ENCODE measurements around the gene GGT1.
"Not testable (repeated sequence)": the region's sequence is repeated elsewhere in the genome, so short reads cannot be mapped to it uniquely, and the experiment has no call there.

Gene GGT1

GRCh38 chr22:24642307-24642706 is 39.3 kb downstream of the GGT1 start:
- not testable (repeated sequence) for ATAC-seq

GRCh38 chr22:24644409-24644808 is 41.4 kb downstream of the GGT1 start:
- not testable (repeated sequence) for ATAC-seq

- not testable (repeated sequence) for ATAC-seq
Observed at GRCh38 chr22:24645408-24646399, 42.7 kb downstream of the GGT1 start.

GRCh38 chr22:24646756-24647155 is 43.8 kb downstream of the GGT1 start:
- ATAC-seq = not testable (repeated sequence)

GRCh38 chr22:24649371-24649770 is 46.4 kb downstream of the GGT1 start:
- not testable (repeated sequence) for ATAC-seq

GRCh38 chr22:24650884-24651283 is 47.9 kb downstream of the GGT1 start:
- ATAC-seq = not testable (repeated sequence)

- ATAC-seq = not testable (repeated sequence)
Observed at GRCh38 chr22:24665395-24665794, 62.4 kb downstream of the GGT1 start.

- ATAC-seq = not testable (repeated sequence)
Observed at GRCh38 chr22:24667904-24668303, 64.9 kb downstream of the GGT1 start.

- not testable (repeated sequence) for ATAC-seq
Observed at GRCh38 chr22:24672532-24672931, 69.5 kb downstream of the GGT1 start.

Data from activated CD4-positive, CD25-positive, alpha-beta regulatory T cell treated with anti-CD3 and anti-CD28 coated beads, Interleukin-2, amount 50 U/mL, for 24 hours (primary cell).